Lower leg skin (tissue), 3 donors: ENCODE measurements around the gene CELA3B.

Experiments used
- CTCF ChIP-seq, 3 donors: fragments of 450-650 bp; IDR thresholded peaks; one replicate each; pipeline ENCODE4 v1.5.1; 2016; ENCODE audit warnings: antibody characterized with exemption in 3 of 3, mild to moderate bottlenecking in 3 of 3, moderate library complexity in 2 of 3
- POLR2A ChIP-seq, 2 donors: fragments of 450-650 bp; IDR thresholded peaks; one replicate each; pipeline ENCODE4 v1.6.1; 2016 to 2017; ENCODE audit warnings: antibody characterized with exemption in 2 of 2, mild to moderate bottlenecking in 1 of 2, moderate library complexity in 1 of 2

- TF ChIP-seq CTCF (IDR thresholded peaks at IDR 0.05) (no peak), POLR2A (IDR thresholded peaks at IDR 0.05) (peak in 1 of 2 donors; percentile 53)
These were observed 48.7 kb downstream of the CELA3B start for GRCh38 chr1:22025368-22026155.
